ENCODE results near the gene ZNF76.

The ZNF76 gene

GRCh38 chr6:35243386-35243958 lies 16.1 kb upstream of the ZNF76 start:
- no peak for DNase-seq (ENCODE audit: extremely low read depth, insufficient read length)
- H3K36me3 ChIP-seq (ENCODE audit: control insufficient read depth, insufficient read depth, low read length): peaks cover 4% of the 10 kb centered on the region
- H3K4me3 ChIP-seq (replicated peaks; ENCODE audit: low read depth, low read length): no peak overlapping the region
- TF ChIP-seq CTCF (IDR thresholded peaks at IDR 0.05; ENCODE audit: insufficient read depth, low read length, poor library complexity, severe bottlenecking): no peak
- no peaks in the 10 kb centered on the region for H3K27me3 ChIP-seq (replicated peaks; ENCODE audit: control insufficient read depth, insufficient read depth, low read length)

GRCh38 chr6:35244551-35244950 lies 15.0 kb upstream of the ZNF76 start:
- no peak for TF ChIP-seq CTCF (IDR thresholded peaks at IDR 0.05; ENCODE audit: insufficient read depth, low read length, poor library complexity, severe bottlenecking)
- no peaks in the 10 kb centered on the region for H3K27me3 ChIP-seq (replicated peaks; ENCODE audit: control insufficient read depth, insufficient read depth, low read length)
- peaks cover 4% of the 10 kb centered on the region for H3K36me3 ChIP-seq (ENCODE audit: control insufficient read depth, insufficient read depth, low read length)
- no peak overlapping the region for H3K4me3 ChIP-seq (replicated peaks; ENCODE audit: low read depth, low read length)
- DNase-seq (ENCODE audit: extremely low read depth, insufficient read length): no peak

GRCh38 chr6:35247642-35248231 lies 11.8 kb upstream of the ZNF76 start:
- H3K4me3 ChIP-seq (replicated peaks; ENCODE audit: low read depth, low read length): no peak overlapping the region
- H3K27me3 ChIP-seq (replicated peaks; ENCODE audit: control insufficient read depth, insufficient read depth, low read length): no peaks in the 10 kb centered on the region
- peak; percentile 43 for TF ChIP-seq CTCF (IDR thresholded peaks at IDR 0.05; ENCODE audit: insufficient read depth, low read length, poor library complexity, severe bottlenecking)
- H3K36me3 ChIP-seq (ENCODE audit: control insufficient read depth, insufficient read depth, low read length): peaks cover 4% of the 10 kb centered on the region
- DNase-seq (ENCODE audit: extremely low read depth, insufficient read length): no peak

GRCh38 chr6:35248300-35248699 lies 11.2 kb upstream of the ZNF76 start:
- DNase-seq (ENCODE audit: extremely low read depth, insufficient read length): no peak
- Histone ChIP-seq H3K4me3 (replicated peaks; ENCODE audit: low read depth, low read length) (no peak overlapping the region), H3K36me3 (ENCODE audit: control insufficient read depth, insufficient read depth, low read length) (peaks cover 4% of the 10 kb centered on the region), H3K27me3 (replicated peaks; ENCODE audit: control insufficient read depth, insufficient read depth, low read length) (no peaks in the 10 kb centered on the region)
- TF ChIP-seq CTCF (IDR thresholded peaks at IDR 0.05; ENCODE audit: insufficient read depth, low read length, poor library complexity, severe bottlenecking): no peak

GRCh38 chr6:35248965-35249364 lies 10.6 kb upstream of the ZNF76 start:
- Histone ChIP-seq H3K36me3 (ENCODE audit: control insufficient read depth, insufficient read depth, low read length) (peaks cover 4% of the 10 kb centered on the region), H3K27me3 (replicated peaks; ENCODE audit: control insufficient read depth, insufficient read depth, low read length) (no peaks in the 10 kb centered on the region), H3K4me3 (replicated peaks; ENCODE audit: low read depth, low read length) (no peak overlapping the region)
- DNase-seq (ENCODE audit: extremely low read depth, insufficient read length): no peak
- no peak for TF ChIP-seq CTCF (IDR thresholded peaks at IDR 0.05; ENCODE audit: insufficient read depth, low read length, poor library complexity, severe bottlenecking)
